Smooth muscle cell of bladder (primary cell): ENCODE data around the gene SMAGP. TPM values are rescaled to one million over a fixed set of nuclear protein-coding genes. Genes with fewer than 3 reads are reported as not detected.

Experiments
- total RNA-seq: library from RNA; depleted of rRNA; stranded (reverse); fragments of >200 nt; gene quantifications from 2 replicates; pipeline ENCODE4 v1.2.3, GENCODE V29; 2014

The SMAGP gene, protein sequence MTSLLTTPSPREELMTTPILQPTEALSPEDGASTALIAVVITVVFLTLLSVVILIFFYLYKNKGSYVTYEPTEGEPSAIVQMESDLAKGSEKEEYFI
- total RNA-seq, result 2.0 and 2.6 TPM in 2 replicates

DNA sequence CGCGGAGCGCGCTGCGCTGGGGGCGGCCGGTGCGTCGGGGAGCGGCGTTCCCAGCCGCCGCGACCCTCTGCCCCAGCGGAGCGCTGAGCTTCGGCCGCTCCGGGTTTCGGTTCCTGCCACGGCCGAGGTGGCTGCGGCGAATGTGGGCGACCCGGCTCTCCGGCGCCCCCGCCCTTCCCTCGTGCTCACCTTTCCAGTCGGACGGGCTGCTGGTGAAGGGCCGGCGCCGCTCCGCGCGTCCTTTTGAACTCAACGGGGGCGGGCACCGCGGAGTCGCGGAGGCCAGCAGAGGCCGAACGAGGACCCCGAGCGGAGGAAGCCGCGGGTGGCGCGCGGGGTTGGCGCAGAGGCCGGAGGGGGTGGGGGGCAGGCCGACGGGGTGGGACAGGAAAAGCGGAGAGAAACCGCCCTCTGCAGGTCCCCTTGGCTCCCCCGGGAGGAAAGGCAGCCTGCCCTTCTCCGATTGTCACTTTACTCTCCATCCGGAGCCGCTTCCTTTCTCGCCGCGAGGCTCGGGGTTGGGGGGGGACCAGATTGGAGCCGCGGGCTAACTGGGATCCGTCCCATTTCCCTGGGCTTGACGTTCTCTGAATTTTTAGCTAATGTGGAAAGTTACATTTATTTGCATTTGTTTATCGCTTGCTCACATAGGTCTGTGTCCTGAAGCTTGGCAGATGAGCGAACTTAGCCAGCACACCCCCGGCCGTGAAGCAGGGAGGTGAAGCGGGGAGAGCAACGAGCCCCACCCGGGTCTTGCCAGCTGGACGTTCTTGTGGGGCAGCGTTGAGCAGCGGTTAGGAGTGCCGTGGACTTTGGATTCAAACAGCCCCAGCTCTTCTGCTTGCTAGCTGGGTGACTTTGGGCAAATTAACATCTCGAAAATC lies at the start of gene SMAGP:
TSS of gene SMAGP (minus strand) at position 349 of the 884 bp plus-strand sequence. CDS start 1,137 bp downstream, outside the sequence.

DNA sequence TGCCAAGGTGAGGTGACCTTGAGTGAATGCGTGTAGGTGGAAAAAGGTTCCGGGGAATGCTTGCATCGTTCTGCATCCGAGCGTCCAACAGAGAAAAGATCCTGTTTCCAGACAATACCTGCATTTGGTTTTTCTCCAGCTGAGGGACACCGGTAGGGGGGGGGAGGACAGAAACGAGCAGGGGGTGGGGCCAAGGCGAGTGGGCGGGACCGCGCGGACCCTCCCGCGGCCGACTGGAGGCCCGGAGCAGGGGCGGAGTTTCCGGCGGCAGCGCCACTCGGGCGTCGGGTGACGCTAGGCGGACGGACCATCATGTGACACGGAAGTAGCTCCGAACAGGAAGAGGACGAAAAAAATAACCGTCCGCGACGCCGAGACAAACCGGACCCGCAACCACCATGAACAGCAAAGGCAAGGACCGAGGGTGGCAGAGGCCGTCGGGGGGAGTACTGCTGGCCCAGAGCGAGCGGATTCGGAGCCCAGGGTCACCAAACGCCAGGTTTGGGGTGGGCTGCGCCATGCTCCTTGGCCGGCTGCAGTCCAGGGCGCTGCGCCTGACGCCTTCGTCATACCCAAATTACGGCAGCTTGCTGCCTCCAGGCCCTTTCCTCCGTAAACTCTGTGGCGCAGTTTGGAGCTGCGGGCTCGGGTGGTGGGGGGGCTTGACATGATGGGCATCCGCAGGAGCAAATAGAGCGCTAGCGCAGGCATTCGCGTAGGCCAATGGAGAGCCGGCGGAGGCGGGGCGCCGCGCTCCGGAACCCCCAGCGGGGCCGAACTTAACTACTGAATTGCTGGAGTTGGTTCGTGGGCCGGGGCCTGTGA lies 31.5 kb downstream of the SMAGP start, which contains the start of gene DAZAP2:
TSS of gene DAZAP2 (plus strand) at position 317 of the 825 bp plus-strand sequence. CDS start at position 399, 82 bp downstream.

GRCh38 chr12:51217968-51218606 lies 52.1 kb downstream of the SMAGP start, which contains the start of gene POU6F1:
Gene POU6F1, minus strand, starts transcription at chr12:51218062. Its CDS starts 11,226 bp downstream, at chr12:51206836.

Other genes starting within 250 kb of the SMAGP start
- 67.4 and 75.1 TPM in 2 replicates for gene SLC11A2, start 244.0 kb downstream of the SMAGP start, total RNA-seq
- gene LETMD1, start 222.1 kb downstream of the SMAGP start, total RNA-seq, result 53.6 and 58.4 TPM in 2 replicates
- 9.4 and 15.0 TPM in 2 replicates for gene CSRNP2, start 186.8 kb downstream of the SMAGP start, total RNA-seq
- 5.8 and 8.0 TPM in 2 replicates for gene TFCP2, start 97.3 kb downstream of the SMAGP start, total RNA-seq
- gene POU6F1, start 52.4 kb downstream of the SMAGP start, total RNA-seq, result 1.1 and 1.8 TPM in 2 replicates
- gene DAZAP2, start 31.6 kb downstream of the SMAGP start, total RNA-seq, result 53.8 and 54.2 TPM in 2 replicates
- not detected in 2 replicates for gene BIN2, start 53.8 kb upstream of the SMAGP start, total RNA-seq
- gene CELA1, start 76.3 kb upstream of the SMAGP start, total RNA-seq, result not detected in 2 replicates
- gene GALNT6, start 121.0 kb upstream of the SMAGP start, total RNA-seq, result 1.4 and 1.5 TPM in 2 replicates
- gene SLC4A8, start 154.4 kb upstream of the SMAGP start, total RNA-seq, result 0.18 and 0.28 TPM in 2 replicates